HepG2 (cell line): Measurements from ENCODE around the gene TMEM164.

Experiments
- ASH2L ChIP-seq: fragments of 300-600, 200-600 bp; sonication (generic); IDR thresholded peaks from 2 replicates; pipeline ENCODE4 v1.7.0; 2017; ENCODE audit warnings: low read depth, mild to moderate bottlenecking, moderate library complexity, mixed read lengths, low read length; ENCODE audit not compliant: insufficient read length
- CREM ChIP-seq, 2 experiments: sonication (generic) in 1 of 2; formaldehyde crosslinking in 1 of 2; IDR thresholded peaks; 2 replicates each; pipeline versions ENCODE4 v1.4.0 to v1.6.1; 2016 to 2020; ENCODE audit warnings: antibody characterized with exemption in 1 of 2, mild to moderate bottlenecking in 1 of 2, missing genetic modification reagents in 1 of 2
- EHMT2 ChIP-seq: fragments of 200-600 bp; sonication (generic); IDR thresholded peaks from 2 replicates; pipeline ENCODE4 v1.7.0; 2017; ENCODE audit warnings: antibody characterized with exemption, low read depth, low read length, borderline replicate concordance
- GRHL1 ChIP-seq: sonication (generic); formaldehyde crosslinking; conservative IDR thresholded peaks from 2 replicates; pipeline ENCODE4 v1.8.0; 2022; ENCODE audit warnings: missing genetic modification reagents
- HDAC2 ChIP-seq: sonication (generic); formaldehyde crosslinking; IDR thresholded peaks from 2 replicates; pipeline ENCODE4 v1.4.0; 2020; ENCODE audit warnings: missing genetic modification reagents
- PCBP1 ChIP-seq: fragments of 200-400 bp; formaldehyde crosslinking; IDR thresholded peaks from 2 replicates; pipeline ENCODE4 v1.6.1; 2017; ENCODE audit warnings: mild to moderate bottlenecking, low read depth, low read length, borderline replicate concordance
- YEATS4 ChIP-seq: sonication (generic); formaldehyde crosslinking; IDR thresholded peaks from 2 replicates; pipeline ENCODE4 v1.4.0; 2020; ENCODE audit warnings: missing genetic modification reagents, borderline replicate concordance
- YY1 ChIP-seq: IDR thresholded peaks from 2 replicates; pipeline ENCODE4 v1.6.1; 2011; ENCODE audit warnings: low read length, low read depth, moderate library complexity, mild to moderate bottlenecking; ENCODE audit not compliant: insufficient read depth, insufficient replicate concordance
- ZFP37 ChIP-seq: sonication (generic); formaldehyde crosslinking; IDR thresholded peaks from 2 replicates; pipeline ENCODE4 v1.4.0; 2020; ENCODE audit warnings: missing genetic modification reagents, borderline replicate concordance

- TF ChIP-seq ASH2L: no peak
- no peak for TF ChIP-seq YEATS4 (CRISPR knock-in tag)
- no peak for TF ChIP-seq ZFP37 (CRISPR knock-in tag)
- TF ChIP-seq GRHL1 (CRISPR knock-in tag): no peak
- TF ChIP-seq PCBP1: no peak
- TF ChIP-seq CREM (IDR thresholded peaks at IDR 0.05): no peak
- no peak for TF ChIP-seq CREM (CRISPR knock-in tag; IDR thresholded peaks at IDR 0.05)
- TF ChIP-seq YY1: no peak
- TF ChIP-seq EHMT2: no peak
- TF ChIP-seq HDAC2 (CRISPR knock-in tag): no peak
Measured at GRCh38 chrX:110022599-110023448, 19.9 kb downstream of the TMEM164 start.
